ENCODE results near the gene KDM5B. TPM values are rescaled to one million over a fixed set of nuclear protein-coding genes. Genes with fewer than 3 reads are reported as not detected.
"Not testable (repeated sequence)": the region's sequence is repeated elsewhere in the genome, so short reads cannot be mapped to it uniquely, and the experiment has no call there.

KDM5B gene
- total RNA-seq, 1 experiment from 2014 or later = 33.3 TPM

DNA sequence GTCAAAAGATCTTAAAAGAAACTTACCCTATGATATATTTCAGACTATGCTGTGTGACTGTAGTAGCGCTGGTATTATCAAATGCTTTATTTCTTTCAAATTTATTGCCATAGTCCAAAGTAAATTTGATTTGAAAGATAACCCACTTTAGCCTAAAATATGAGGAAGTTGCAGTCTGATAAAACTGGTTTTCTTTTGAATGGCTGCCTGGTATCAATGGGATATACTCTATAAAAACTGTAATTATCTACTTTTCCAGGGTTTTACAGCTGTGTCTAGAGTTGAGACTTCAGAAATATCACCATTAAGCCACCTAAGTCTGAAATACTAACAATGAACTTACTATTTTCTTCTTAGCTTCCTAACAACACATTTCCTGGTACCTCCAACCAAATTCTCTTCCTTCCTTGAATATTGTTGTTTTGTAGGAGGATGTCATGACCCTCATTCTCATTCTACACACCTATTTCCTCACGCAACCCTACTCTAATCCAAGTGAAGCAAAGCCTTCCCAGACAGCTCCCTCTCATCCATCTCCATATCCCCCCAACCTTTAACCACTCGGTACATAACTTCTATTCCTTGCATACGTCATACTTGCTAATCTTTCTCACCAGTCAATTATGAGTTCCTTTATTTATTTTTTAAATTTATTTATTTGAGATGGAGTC lies 17.0 kb downstream of the KDM5B start:
- DNase-seq (ENCODE audit: low read depth) = no peak

DNA sequence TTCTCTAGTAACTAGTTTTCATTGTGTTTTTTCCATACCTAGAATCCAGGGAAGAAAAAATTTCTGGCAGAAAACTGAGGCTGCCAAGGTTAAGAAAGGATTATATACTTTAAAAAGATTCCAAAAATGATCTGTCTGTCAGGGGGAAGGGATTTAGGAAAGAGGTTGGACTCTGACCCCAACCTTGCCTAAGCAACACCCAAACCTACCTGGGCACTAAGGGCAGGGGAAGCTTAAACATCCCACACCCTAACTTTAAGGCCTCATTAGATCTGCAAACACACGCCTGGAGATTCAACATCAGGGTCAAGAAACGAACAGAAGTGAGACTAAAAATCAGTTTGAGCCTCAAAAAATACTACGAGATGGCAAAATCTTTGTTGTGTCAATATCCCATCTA lies 19.4 kb downstream of the KDM5B start:
- DNase-seq (ENCODE audit: low read depth) = no peak

- DNase-seq (ENCODE audit: low read depth) = no peak
Observed at GRCh38 chr1:202786804-202787203, 21.4 kb downstream of the KDM5B start.

DNA sequence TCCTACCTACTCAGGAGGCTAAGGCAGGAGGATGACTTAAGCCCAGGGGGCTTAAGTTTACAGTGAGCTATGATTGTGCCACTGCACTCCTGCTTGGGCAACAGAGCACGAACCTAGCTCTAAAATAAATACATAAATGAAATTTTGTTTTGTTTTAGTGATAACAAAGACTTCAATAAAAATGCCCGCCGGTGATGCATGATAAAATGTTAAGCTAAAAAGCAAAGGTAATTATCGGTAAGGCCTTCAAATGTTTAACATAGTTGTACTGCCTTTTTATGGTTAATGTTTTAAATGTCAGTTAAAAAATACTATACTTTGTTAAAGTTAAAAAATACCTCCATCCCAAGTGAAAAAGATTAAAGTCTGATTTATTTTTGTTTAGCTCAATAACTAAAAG lies 27.0 kb downstream of the KDM5B start:
- no peak for DNase-seq (ENCODE audit: low read depth)

DNA sequence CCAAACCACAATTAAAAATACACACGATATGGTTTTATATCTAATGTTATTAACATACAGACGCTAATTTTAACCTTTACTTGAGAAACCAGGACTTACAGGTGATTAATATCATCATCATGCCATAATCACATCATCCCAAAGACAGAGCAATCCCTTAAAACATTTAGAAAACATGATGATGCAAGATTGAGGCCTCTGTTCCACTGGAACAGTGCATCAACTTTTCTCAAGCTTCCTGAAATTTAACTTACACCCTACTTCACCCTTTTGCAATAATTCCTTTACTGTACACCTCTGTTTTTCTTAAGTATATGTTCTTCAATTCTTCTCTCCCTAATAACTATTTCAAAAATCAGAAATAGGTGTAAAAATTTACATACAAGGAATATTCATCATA lies 38.1 kb downstream of the KDM5B start:
- no peak for DNase-seq (ENCODE audit: low read depth)

DNA sequence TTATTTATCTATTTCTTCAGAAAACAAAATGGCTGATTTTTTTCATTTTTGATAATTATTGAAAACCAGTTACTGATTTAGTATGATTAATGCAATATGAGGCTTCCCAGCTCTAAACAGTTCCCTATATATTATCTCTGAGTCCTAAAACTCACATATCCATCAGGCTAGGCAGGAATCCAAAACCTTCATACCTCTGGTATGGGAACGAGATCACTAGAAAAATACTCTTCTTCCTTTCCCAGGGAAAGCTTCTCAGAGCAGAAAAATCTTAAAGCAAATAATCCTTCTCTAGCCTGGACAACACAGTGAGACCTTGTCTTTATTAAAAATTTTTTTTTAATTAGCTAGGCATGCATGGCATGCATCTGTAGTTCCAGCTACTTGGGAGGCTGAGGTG lies 42.5 kb downstream of the KDM5B start:
- DNase-seq (ENCODE audit: low read depth) = no peak

- DNase-seq (ENCODE audit: low read depth) = no peak
Observed at GRCh38 chr1:202762019-202762418, 46.2 kb downstream of the KDM5B start.

- DNase-seq (ENCODE audit: low read depth) = no peak
Observed at GRCh38 chr1:202760589-202760988, 47.6 kb downstream of the KDM5B start.

DNA sequence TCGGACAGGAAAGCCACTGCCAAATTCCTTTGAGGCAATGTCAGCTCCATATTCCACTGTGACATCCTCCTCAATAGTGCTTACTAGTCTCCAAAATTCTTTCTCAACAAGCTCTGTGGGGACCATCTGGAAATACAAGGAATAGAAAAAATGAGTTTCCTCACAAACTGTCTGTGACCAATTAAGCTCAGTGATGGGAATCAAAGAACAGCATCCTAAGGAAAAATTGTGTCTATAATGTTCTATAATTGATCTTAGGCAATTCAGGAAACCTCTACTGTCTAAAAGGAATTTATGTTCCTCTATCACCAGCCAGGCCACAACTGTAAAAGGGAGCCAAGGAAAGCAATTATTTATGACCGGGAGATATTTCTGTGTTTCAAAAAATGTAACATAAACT lies 51.8 kb downstream of the KDM5B start:
- DNase-seq (ENCODE audit: low read depth) = no peak

DNA sequence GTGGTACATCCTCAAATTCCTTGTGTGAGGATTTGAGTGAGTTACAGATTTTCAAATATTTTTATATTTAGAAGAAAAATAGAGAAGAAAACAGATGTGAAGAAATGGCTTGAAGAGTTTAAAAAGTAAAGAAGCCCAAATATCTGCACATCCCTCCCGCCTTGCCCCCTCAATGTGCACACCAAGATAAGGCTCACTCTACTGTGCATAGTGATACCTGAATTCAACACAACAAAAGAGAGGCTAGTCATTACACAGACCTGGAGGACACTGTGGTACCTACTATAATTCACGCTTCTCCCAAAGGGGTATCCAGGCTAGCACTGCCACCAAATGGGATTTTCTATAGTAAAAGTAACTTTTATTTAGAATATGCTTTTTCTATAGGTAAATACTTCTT lies 53.9 kb downstream of the KDM5B start:
- no peak for DNase-seq (ENCODE audit: low read depth)

- DNase-seq (ENCODE audit: low read depth) = no peak
Observed at GRCh38 chr1:202752774-202753173, 55.4 kb downstream of the KDM5B start.

DNA sequence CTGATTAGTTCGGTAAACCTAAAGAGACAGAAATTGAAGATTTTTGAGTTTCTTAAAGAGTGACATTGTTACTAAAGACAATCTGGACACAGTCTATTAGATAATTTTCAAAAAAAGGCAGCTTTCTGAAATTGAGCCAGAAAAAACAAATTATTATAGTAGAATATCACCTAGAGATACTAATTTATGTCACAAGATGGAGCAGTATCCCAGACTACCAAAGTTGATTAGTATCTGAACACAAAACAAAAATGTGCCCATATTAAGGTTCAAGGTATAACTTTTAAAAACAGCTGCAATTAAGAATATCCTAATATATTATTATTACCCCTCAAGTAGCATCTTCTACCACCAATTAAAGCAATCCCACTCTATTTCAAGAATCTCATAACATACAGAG lies 57.5 kb downstream of the KDM5B start:
- no peak for DNase-seq (ENCODE audit: low read depth)

- DNase-seq (ENCODE audit: low read depth) = no peak
Observed at GRCh38 chr1:202750024-202750423, 58.2 kb downstream of the KDM5B start.

DNA sequence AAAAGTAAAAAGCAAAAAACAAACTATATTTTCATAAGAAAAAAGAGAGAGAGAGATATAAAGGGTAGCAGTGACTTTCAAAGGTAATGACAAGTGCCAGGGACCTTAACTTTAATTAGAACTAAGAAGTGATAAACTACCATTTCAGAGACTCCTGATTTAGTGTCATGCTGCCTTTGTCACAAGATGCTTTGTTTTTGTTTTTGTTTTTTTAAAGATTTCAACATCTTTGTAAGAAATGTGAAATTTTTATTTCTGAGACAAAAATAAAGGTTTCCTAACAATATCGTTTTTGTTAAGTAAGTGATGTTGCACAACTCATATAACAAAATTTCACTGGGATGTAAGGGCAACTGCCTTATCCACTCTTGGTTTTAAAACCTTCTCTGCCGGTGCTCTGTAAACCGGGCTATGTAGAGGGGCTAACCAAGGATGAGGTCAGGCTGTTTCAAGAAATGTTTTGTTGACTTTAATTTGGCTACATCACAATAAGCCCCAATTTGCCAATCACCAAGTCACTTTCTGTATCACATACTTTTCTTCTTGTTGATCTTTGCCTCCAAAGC lies 62.8 kb downstream of the KDM5B start:
- DNase-seq (ENCODE audit: low read depth) = no peak

DNA sequence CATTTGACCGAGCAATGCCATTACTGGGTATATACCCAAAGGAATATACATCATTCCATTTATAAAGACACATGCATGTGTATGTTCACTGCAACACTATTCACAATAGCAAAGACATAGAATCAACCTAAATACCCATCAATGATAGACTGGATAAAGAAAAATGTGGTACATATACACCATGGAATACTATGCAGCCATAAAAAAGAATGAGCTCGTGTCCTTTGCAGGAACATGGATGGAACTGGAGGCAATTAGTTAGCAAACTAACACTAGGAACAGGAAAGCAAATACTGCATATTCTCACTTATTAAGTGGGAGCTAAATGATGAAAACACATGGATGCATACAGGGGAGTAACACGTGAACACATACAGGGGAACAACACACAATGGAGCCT lies 63.5 kb downstream of the KDM5B start:
- not testable (repeated sequence) for DNase-seq (ENCODE audit: low read depth)

DNA sequence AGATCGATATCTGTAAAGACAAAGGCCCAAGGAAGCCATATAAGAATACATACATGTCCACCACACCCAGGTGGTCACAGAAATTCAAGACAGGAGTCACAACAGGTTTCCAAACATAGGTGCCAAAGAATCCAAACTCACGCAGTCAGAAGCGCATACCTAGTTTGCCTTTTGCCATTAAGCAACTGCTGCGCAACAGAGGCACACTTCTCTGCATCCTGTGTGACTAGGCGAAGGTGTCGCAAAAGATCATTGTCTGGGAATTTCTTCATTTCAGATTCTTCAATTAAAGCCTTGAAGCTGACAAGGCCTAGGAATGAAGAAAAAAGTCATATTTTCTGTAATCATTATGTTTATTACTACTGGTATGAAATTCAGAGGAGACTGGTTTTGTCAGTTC lies 65.7 kb downstream of the KDM5B start:
- DNase-seq (ENCODE audit: low read depth) = no peak

DNA sequence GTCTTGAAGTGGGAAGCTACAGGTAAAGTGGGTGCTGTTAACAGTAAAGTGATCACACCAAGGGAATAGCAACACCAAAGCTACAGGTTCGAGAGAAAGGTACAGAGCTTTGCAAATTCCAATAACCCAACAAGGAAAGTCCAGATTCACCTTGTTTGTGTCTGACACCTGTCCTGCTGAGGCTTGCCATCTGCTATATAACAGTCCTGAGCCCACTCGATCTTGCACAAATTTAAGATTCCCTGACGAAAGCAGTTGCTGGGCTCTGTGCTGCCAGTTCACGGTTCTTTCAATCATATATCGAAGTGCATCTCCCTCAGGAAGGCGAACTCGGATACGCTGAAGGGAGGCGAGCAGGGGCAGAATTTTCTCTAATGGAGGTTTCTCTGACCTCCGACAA lies 75.0 kb downstream of the KDM5B start:
- DNase-seq (ENCODE audit: low read depth) = no peak

- DNase-seq (ENCODE audit: low read depth) = no peak
Observed at GRCh38 chr1:202728951-202729350, 79.3 kb downstream of the KDM5B start.

DNA sequence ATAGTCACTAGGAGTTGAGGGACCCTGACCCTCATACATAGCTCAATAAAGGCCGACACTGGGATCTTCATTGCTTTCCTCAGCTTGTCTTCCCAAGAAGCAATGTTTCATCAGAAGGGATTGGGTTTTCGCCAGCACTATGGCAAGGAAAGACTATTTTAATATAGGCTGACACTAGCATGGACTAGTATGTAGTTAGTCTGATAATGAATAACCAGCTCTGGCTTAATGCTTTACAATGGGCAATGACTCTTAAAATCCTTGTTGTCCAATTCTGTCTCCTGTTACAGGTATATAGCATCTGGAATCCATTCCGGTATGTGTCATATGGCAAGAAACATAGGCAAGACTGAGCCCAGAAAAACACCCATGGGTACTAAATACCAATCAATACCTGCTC lies 82.7 kb downstream of the KDM5B start:
- no peak for DNase-seq (ENCODE audit: low read depth)

DNA sequence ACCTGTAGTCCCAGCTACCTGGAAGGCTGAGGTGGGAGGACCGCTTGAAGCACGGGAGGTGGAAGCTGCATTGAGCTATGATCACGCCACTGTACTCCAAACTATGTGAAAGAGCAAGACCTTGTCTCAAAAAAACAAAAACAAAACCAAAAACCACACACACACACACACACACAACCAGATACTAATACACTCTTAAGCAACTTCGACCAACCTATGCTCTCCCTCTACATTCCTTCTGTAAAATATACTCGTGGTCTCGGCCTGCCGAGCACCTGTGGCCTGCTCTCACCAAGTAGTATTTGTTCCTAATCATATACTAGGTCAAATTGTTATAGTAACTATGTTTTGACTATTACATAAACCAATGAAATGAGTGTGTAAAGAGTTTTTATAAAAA lies 84.5 kb downstream of the KDM5B start:
- no peak for DNase-seq (ENCODE audit: low read depth)

- not testable (repeated sequence) for DNase-seq (ENCODE audit: low read depth)
Observed at GRCh38 chr1:202723046-202723445, 85.2 kb downstream of the KDM5B start.

GRCh38 chr1:202716654-202717053 lies 91.6 kb downstream of the KDM5B start:
- DNase-seq (ENCODE audit: low read depth) = no peak

- not testable (repeated sequence) for DNase-seq (ENCODE audit: low read depth)
Observed at GRCh38 chr1:202714202-202714601, 94.0 kb downstream of the KDM5B start.

DNA sequence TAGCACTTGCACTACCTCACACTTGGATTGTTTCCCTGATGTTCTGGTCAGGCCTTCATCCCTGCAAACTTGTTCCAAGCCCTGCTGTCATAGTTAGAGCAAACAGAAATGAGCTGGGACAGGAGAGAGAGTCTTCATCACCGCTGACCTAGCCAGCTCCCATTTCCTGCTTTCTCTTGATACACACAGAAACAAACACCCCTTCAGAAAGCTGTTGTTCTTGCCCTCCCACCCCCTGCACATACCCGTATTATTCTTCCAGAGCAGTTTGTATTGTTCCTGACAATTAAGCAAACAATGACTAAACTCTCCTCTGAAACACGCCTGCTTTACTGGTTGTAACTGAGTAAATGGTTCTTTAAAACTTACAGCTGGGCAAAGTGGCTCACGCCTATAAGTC lies 95.1 kb downstream of the KDM5B start:
- DNase-seq (ENCODE audit: low read depth) = no peak

Measured in RPMI7951 (cell line).